Measurements from ENCODE around the gene AIFM3. TPM values are rescaled to one million over a fixed set of nuclear protein-coding genes. Genes with fewer than 3 reads are reported as not detected.
"Not testable (repeated sequence)": the region's sequence is repeated elsewhere in the genome, so short reads cannot be mapped to it uniquely, and the experiment has no call there.

Gene AIFM3
- total RNA-seq, 1 experiment from 2014 or later = 2.6 TPM

- TF ChIP-seq AFF4 (CRISPR knock-in tag; IDR thresholded peaks at IDR 0.05; ENCODE audit: borderline replicate concordance) = no peak
Observed at GRCh38 chr22:20968281-20968977, 1.4 kb downstream of the AIFM3 start (continued).

GRCh38 chr22:20970939-20971657, 4.0 kb downstream of the AIFM3 start:
- no peak for TF ChIP-seq RORB (CRISPR knock-in tag; IDR thresholded peaks at IDR 0.05)
- TF ChIP-seq TCF7 (CRISPR knock-in tag; IDR thresholded peaks at IDR 0.05; ENCODE audit: low read depth) = no peak
- TF ChIP-seq AR (CRISPR knock-in tag; IDR thresholded peaks at IDR 0.05) = no peak
- no peak for TF ChIP-seq FOXP4 (CRISPR knock-in tag; IDR thresholded peaks at IDR 0.05)
- TF ChIP-seq SOX15 (CRISPR knock-in tag; IDR thresholded peaks at IDR 0.05) = no peak
- no peak for TF ChIP-seq ZBTB43 (CRISPR knock-in tag; IDR thresholded peaks at IDR 0.05)
- TF ChIP-seq KAT7 (CRISPR knock-in tag; IDR thresholded peaks at IDR 0.05; ENCODE audit: borderline replicate concordance) = no peak
- TF ChIP-seq SP1 (CRISPR knock-in tag; conservative IDR thresholded peaks at IDR 0.05) = no peak
- TF ChIP-seq CREB1 (CRISPR knock-in tag; IDR thresholded peaks at IDR 0.05) = no peak
- no peak for TF ChIP-seq RELA (CRISPR knock-in tag; IDR thresholded peaks at IDR 0.05; ENCODE audit: borderline replicate concordance)
- no peak for TF ChIP-seq NR2C2 (CRISPR knock-in tag; IDR thresholded peaks at IDR 0.05)
- no peak for TF ChIP-seq ETV6 (CRISPR knock-in tag; IDR thresholded peaks at IDR 0.05)
- no peak for TF ChIP-seq TEAD1 (CRISPR knock-in tag; IDR thresholded peaks at IDR 0.05)
- TF ChIP-seq ATF3 (CRISPR knock-in tag; conservative IDR thresholded peaks at IDR 0.05) = no peak
- Mint-ChIP-seq H3K4me1 (peaks cover 11% of the 10 kb centered on the region), H3K4me3 (no peak overlapping the region), H3K36me3 (no peaks in the 10 kb centered on the region), H3K9me3 (no peaks in the 10 kb centered on the region), H3K27me3 (ENCODE audit: low read depth) (peaks cover 49% of the 10 kb centered on the region), H3K27ac (no peak overlapping the region)
- CTCF ChIA-PET = interaction anchor here (0.7 to 2.0 kb wide), 3 partner anchors 11 to 972 kb away, joined by 3 to 7 read pairs (median 3); partner anchors contain the start of gene LZTR1
- POLR2A ChIA-PET = interaction anchor here (0.8 kb wide), 1 partner anchor 11 kb away, joined by 3 read pairs; the partner anchor contains the start of gene LZTR1
- no peak for DNase-seq (ENCODE audit: low spot score)
- no peak for ATAC-seq

- not testable (repeated sequence) for H3K9me3 Mint-ChIP-seq; DNase-seq (ENCODE audit: low spot score); H3K27ac Mint-ChIP-seq; H3K4me3 Mint-ChIP-seq; H3K36me3 Mint-ChIP-seq; ATAC-seq
- Mint-ChIP-seq H3K4me1 (peaks cover 11% of the 10 kb centered on the region), H3K27me3 (ENCODE audit: low read depth) (peaks cover 40% of the 10 kb centered on the region)
- ChIA-PET POLR2A (interaction anchor here (0.6 kb wide), 1 partner anchor 90 kb away, joined by 3 read pairs; no protein-coding TSS in a partner anchor), CTCF (interaction anchor here (0.6 to 2.0 kb wide), 6 partner anchors 15 to 971 kb away, joined by 3 to 7 read pairs (median 4); partner anchors contain the start of gene CRKL)
Observed at GRCh38 chr22:20972014-20972694, 5.1 kb downstream of the AIFM3 start.

Data from WTC11 (cell line).